HepG2 (cell line): ENCODE results near the gene C6orf136. TPM values are rescaled to one million over a fixed set of nuclear protein-coding genes. Genes with fewer than 3 reads are reported as not detected.

Experiments
- EEA1 ChIP-seq: sonication (generic); formaldehyde crosslinking; IDR thresholded peaks from 2 replicates; pipeline ENCODE4 v1.5.1; 2020; ENCODE audit warnings: mild to moderate bottlenecking, missing genetic modification reagents, borderline replicate concordance
- ELF3 ChIP-seq: IDR thresholded peaks from 2 replicates; pipeline ENCODE4 v1.6.1; 2016; ENCODE audit warnings: missing genetic modification reagents, missing compliant biosample characterization
- NFE2 ChIP-seq: sonication (generic); formaldehyde crosslinking; IDR thresholded peaks from 2 replicates; pipeline ENCODE4 v1.4.0; 2020; ENCODE audit warnings: missing genetic modification reagents
- NFYC ChIP-seq: IDR thresholded peaks from 2 replicates; pipeline ENCODE4 v1.6.1; 2016; ENCODE audit warnings: missing genetic modification reagents, missing compliant biosample characterization
- PCBP1 ChIP-seq: fragments of 200-400 bp; formaldehyde crosslinking; IDR thresholded peaks from 2 replicates; pipeline ENCODE4 v1.6.1; 2017; ENCODE audit warnings: mild to moderate bottlenecking, low read depth, low read length, borderline replicate concordance
- PRPF4 ChIP-seq: fragments of 200-400 bp; formaldehyde crosslinking; IDR thresholded peaks from 2 replicates; pipeline ENCODE4 v1.6.1; 2016; ENCODE audit warnings: low read length, low read depth; ENCODE audit not compliant: poor library complexity, severe bottlenecking
- ZFP36L1 ChIP-seq: sonication (generic); formaldehyde crosslinking; IDR thresholded peaks from 2 replicates; pipeline ENCODE4 v1.8.0; 2022; ENCODE audit warnings: mild to moderate bottlenecking, missing genetic modification reagents, moderate library complexity
- ZNF101 ChIP-seq: sonication (generic); formaldehyde crosslinking; IDR thresholded peaks from 2 replicates; pipeline ENCODE4 v1.4.0; 2020; ENCODE audit warnings: mild to moderate bottlenecking, low read depth, missing genetic modification reagents, borderline replicate concordance
- ZNF543 ChIP-seq: sonication (generic); formaldehyde crosslinking; IDR thresholded peaks from 2 replicates; pipeline ENCODE4 v1.4.0; 2020; ENCODE audit warnings: mild to moderate bottlenecking, missing genetic modification reagents
- polyA plus RNA-seq, 8 experiments: library from polyadenylated mRNA; depleted of rRNA in 3 of 8; stranded (reverse) in 7 of 8; unstranded in 1 of 8; fragments of >200 nt; fragmentation: Illumina TruSeq in 4 of 8; extraction: Trizol in 4 of 8; gene quantifications; 2 replicates each; pipeline versions ENCODE4 v1.2.1 to v1.2.3, GENCODE V29; 2011 to 2016; ENCODE audit warnings: low read depth in 4 of 8, missing spikeins in 1 of 8, mixed read lengths in 1 of 8; ENCODE audit not compliant: insufficient read depth in 1 of 8
- total RNA-seq, 5 experiments: library from RNA; depleted of rRNA; stranded (reverse); fragments of >200 nt; fragmentation: Illumina TruSeq; extraction: Trizol; gene quantifications; 2 replicates each; pipeline ENCODE4 v1.2.3, GENCODE V29; 2016; ENCODE audit warnings: low read depth in 1 of 5
- TF ChIP-seq, protein P1 (sequence below): sonication (generic); formaldehyde crosslinking; IDR thresholded peaks from 2 replicates; pipeline ENCODE4 v1.4.0; 2020; ENCODE audit warnings: missing genetic modification reagents
- TF ChIP-seq, protein P2 (sequence below): IDR thresholded peaks from 2 replicates; pipeline ENCODE4 v1.6.1; 2016; ENCODE audit warnings: mild to moderate bottlenecking
- TF ChIP-seq, protein P3 (sequence below): sonication (generic); formaldehyde crosslinking; IDR thresholded peaks from 2 replicates; pipeline ENCODE4 v1.4.0; 2020; ENCODE audit warnings: low read depth, mild to moderate bottlenecking, missing genetic modification reagents
- TF ChIP-seq, protein P4 (sequence below): sonication (generic); formaldehyde crosslinking; IDR thresholded peaks from 2 replicates; pipeline ENCODE4 v1.5.0; 2020; ENCODE audit warnings: missing genetic modification reagents
- TF ChIP-seq, protein P5 (sequence below): sonication (generic); formaldehyde crosslinking; IDR thresholded peaks from 2 replicates; pipeline ENCODE4 v1.4.0; 2020; ENCODE audit warnings: mild to moderate bottlenecking, missing genetic modification reagents

Gene C6orf136
- total and polyA plus RNA-seq, 2 of the 13 experiments (the other 11 are each of a cell fraction or from before 2014, with no cell fraction given): 12.0 to 26.2 TPM

DNA sequence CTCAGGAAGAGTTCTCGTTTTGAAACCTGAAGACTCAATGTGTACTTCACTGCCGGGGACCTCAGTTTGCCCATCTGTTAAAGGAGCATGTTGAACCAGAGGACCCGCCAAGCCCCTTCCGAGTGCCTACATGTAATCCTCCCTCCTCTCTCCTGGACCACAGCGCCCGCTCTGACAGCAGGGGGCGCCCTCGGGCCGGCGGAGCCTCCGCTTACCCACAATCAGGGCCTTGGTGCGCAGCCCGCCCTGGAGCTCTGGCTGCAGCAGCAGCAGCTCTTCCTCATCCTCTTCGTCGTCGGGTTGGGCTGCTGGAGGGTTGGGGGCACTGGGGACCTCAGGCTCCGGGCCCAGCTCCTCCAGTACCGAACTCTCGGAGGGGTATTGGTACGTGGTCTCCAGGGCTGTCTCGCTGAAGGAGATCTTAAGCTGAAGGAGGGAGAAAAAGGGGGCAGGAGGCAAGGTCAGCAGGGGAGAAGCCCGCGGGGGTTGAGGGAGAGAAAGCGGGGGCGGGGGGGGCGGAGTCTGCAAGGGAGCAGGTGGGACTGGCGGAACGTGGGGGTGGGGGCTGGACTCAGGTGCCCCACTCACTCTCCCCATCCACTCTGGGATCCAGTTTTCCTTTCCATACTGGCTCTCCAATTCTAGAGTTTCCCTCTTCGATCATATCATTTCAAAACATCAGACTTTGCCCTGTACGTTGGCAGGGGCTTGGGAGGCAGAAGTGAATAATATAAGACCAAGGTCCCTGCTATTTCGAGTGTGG lies 32.2 kb downstream of the C6orf136 start (continued):
- TF ChIP-seq EEA1 (CRISPR knock-in tag): 0 out of 2 replicates have a peak, but pooled peaks have one; percentile 3
- TF ChIP-seq, protein P1, sequence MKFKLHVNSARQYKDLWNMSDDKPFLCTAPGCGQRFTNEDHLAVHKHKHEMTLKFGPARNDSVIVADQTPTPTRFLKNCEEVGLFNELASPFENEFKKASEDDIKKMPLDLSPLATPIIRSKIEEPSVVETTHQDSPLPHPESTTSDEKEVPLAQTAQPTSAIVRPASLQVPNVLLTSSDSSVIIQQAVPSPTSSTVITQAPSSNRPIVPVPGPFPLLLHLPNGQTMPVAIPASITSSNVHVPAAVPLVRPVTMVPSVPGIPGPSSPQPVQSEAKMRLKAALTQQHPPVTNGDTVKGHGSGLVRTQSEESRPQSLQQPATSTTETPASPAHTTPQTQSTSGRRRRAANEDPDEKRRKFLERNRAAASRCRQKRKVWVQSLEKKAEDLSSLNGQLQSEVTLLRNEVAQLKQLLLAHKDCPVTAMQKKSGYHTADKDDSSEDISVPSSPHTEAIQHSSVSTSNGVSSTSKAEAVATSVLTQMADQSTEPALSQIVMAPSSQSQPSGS (CRISPR knock-in tag): no peak; the same call in none of the 2 replicates
- no peak; the same call in 1 of the 2 replicates for TF ChIP-seq NFYC
- TF ChIP-seq PCBP1: no peak
- TF ChIP-seq, protein P2, sequence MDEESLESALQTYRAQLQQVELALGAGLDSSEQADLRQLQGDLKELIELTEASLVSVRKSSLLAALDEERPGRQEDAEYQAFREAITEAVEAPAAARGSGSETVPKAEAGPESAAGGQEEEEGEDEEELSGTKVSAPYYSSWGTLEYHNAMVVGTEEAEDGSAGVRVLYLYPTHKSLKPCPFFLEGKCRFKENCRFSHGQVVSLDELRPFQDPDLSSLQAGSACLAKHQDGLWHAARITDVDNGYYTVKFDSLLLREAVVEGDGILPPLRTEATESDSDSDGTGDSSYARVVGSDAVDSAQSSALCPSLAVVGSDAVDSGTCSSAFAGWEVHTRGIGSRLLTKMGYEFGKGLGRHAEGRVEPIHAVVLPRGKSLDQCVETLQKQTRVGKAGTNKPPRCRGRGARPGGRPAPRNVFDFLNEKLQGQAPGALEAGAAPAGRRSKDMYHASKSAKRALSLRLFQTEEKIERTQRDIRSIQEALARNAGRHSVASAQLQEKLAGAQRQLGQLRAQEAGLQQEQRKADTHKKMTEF: peak; percentile 64
- TF ChIP-seq, protein P3, sequence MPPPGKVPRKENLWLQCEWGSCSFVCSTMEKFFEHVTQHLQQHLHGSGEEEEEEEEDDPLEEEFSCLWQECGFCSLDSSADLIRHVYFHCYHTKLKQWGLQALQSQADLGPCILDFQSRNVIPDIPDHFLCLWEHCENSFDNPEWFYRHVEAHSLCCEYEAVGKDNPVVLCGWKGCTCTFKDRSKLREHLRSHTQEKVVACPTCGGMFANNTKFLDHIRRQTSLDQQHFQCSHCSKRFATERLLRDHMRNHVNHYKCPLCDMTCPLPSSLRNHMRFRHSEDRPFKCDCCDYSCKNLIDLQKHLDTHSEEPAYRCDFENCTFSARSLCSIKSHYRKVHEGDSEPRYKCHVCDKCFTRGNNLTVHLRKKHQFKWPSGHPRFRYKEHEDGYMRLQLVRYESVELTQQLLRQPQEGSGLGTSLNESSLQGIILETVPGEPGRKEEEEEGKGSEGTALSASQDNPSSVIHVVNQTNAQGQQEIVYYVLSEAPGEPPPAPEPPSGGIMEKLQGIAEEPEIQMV (CRISPR knock-in tag): 0 out of 2 replicates have a peak, but pooled peaks have one; percentile 61
- no peak for TF ChIP-seq ZNF101 (CRISPR knock-in tag)
- TF ChIP-seq, protein P4, sequence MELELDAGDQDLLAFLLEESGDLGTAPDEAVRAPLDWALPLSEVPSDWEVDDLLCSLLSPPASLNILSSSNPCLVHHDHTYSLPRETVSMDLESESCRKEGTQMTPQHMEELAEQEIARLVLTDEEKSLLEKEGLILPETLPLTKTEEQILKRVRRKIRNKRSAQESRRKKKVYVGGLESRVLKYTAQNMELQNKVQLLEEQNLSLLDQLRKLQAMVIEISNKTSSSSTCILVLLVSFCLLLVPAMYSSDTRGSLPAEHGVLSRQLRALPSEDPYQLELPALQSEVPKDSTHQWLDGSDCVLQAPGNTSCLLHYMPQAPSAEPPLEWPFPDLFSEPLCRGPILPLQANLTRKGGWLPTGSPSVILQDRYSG: no peak
- no peak for TF ChIP-seq PRPF4
- TF ChIP-seq, protein P5, sequence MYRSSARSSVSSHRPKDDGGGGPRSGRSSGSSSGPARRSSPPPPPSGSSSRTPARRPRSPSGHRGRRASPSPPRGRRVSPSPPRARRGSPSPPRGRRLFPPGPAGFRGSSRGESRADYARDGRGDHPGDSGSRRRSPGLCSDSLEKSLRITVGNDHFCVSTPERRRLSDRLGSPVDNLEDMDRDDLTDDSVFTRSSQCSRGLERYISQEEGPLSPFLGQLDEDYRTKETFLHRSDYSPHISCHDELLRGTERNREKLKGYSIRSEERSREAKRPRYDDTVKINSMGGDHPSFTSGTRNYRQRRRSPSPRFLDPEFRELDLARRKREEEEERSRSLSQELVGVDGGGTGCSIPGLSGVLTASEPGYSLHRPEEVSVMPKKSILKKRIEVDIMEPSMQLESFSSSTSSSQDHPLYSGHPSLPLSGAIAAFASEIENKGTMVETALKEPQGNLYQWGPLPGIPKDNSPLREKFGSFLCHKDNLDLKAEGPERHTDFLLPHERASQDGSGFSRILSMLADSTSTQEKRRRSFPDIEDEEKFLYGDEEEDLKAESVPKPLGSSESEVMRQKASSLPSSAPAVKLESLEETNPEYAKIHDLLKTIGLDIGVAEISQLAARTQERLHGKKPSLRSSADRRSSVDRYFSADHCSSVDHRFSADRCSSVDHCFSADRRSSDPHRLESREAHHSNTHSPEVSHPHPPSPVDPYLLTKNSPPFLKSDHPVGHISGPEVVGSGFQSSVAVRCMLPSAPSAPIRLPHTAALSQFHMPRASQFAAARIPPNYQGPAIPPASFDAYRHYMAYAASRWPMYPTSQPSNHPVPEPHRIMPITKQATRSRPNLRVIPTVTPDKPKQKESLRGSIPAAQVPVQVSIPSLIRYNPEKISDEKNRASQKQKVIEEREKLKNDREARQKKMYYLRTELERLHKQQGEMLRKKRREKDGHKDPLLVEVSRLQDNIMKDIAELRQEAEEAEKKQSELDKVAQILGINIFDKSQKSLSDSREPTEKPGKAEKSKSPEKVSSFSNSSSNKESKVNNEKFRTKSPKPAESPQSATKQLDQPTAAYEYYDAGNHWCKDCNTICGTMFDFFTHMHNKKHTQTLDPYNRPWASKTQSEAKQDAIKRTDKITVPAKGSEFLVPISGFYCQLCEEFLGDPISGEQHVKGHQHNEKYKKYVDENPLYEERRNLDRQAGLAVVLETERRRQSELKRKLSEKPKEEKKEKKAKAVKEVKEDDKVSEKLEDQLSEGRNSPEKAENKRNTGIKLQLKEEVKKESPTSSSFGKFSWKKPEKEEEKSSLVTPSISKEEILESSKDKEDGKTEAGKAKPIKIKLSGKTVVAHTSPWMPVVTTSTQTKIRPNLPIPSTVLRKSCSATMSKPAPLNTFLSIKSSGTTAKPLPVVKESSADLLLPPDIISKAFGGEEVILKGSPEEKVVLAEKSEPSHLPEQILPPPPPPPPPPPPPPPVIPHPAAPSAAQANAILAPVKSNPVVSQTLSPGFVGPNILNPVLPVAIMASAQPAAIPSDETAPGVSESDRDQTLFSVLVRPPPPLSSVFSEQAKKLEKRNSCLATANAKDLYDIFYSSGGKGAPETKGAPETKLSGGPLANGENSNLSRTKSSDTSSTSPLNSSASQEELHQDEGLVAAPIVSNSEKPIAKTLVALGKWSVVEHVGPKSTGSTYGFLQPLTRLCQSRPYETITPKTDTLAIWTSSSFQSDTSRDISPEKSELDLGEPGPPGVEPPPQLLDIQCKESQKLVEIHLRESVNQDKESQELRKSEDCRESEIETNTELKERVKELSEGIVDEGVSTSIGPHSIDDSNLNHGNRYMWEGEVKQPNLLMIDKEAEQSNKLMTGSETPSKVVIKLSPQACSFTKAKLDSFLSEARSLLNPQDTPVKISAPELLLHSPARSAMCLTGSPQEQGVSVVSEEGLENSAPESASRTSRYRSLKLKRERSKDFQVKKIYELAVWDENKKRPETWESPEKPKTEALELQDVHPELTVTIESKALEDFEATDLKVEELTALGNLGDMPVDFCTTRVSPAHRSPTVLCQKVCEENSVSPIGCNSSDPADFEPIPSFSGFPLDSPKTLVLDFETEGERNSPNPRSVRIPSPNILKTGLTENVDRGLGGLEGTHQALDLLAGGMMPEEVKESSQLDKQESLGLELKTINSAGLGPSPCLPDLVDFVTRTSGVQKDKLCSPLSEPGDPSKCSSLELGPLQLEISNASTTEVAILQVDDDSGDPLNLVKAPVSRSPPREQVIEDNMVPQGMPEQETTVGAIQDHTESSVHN (CRISPR knock-in tag): no peak; the same call in 1 of the 2 replicates
- peak; percentile 69; the same call in 1 of the 2 replicates for TF ChIP-seq ELF3 (CRISPR knock-in tag)
- TF ChIP-seq NFE2 (CRISPR knock-in tag): no peak
- TF ChIP-seq ZNF543 (CRISPR knock-in tag): no peak
- TF ChIP-seq ZFP36L1 (CRISPR knock-in tag): no peak
